K562 (cell line): ENCODE measurements around the gene SMIM7. TPM values are rescaled to one million over a fixed set of nuclear protein-coding genes. Genes with fewer than 3 reads are reported as not detected.

ENCODE experiments used
- ASH1L ChIP-seq: fragments of 450-650 bp; IDR thresholded peaks from 2 replicates; pipeline ENCODE4 v1.6.1; 2018; ENCODE audit warnings: borderline replicate concordance, mild to moderate bottlenecking, low read depth; ENCODE audit not compliant: partially characterized antibody
- BRD4 ChIP-seq: fragments of 200-600 bp; sonication (generic); IDR thresholded peaks from 2 replicates; pipeline ENCODE4 v1.6.1; 2017; ENCODE audit warnings: inconsistent platforms
- CBFA2T2 ChIP-seq: fragments of 450-650 bp; conservative IDR thresholded peaks from 2 replicates; pipeline ENCODE4 v1.6.1; 2017; ENCODE audit warnings: mild to moderate bottlenecking
- CCAR2 ChIP-seq: fragments of 200-400 bp; formaldehyde crosslinking; IDR thresholded peaks from 2 replicates; pipeline ENCODE4 v1.6.1; 2017; ENCODE audit warnings: mild to moderate bottlenecking, low read depth, low read length
- CREM ChIP-seq: IDR thresholded peaks from 2 replicates; pipeline ENCODE4 v1.6.1; 2014; ENCODE audit warnings: antibody characterized with exemption, low read depth
- ILF3 ChIP-seq: fragments of 450-650 bp; IDR thresholded peaks from 2 replicates; pipeline ENCODE4 v1.6.1; 2018; ENCODE audit warnings: antibody characterized with exemption, mild to moderate bottlenecking, moderate library complexity, borderline replicate concordance
- KDM5B ChIP-seq: fragments of 200-600 bp; sonication (generic); IDR thresholded peaks from 2 replicates; pipeline ENCODE4 v1.6.1; 2012; ENCODE audit warnings: low read depth, mild to moderate bottlenecking, moderate library complexity, low read length, control low read depth, inconsistent platforms; ENCODE audit not compliant: insufficient replicate concordance
- NFRKB ChIP-seq: fragments of 450-650 bp; IDR thresholded peaks from 2 replicates; pipeline ENCODE4 v1.6.1; 2016; ENCODE audit warnings: low read depth
- RBM25 ChIP-seq: fragments of 200-400 bp; formaldehyde crosslinking; IDR thresholded peaks from 2 replicates; pipeline ENCODE4 v1.6.1; 2018; ENCODE audit warnings: low read length, low read depth, moderate library complexity; ENCODE audit not compliant: severe bottlenecking
- RCOR1 ChIP-seq, 2 experiments: IDR thresholded peaks; 2 replicates each; pipeline ENCODE4 v1.6.1; 2012; ENCODE audit warnings: low read depth in 2 of 2, low read length in 2 of 2, borderline replicate concordance in 1 of 2, improper control_type of control experiment in 1 of 2
- SMAD2 ChIP-seq: fragments of 150-350 bp; IDR thresholded peaks from 2 replicates; pipeline ENCODE4 v1.6.1; 2014; ENCODE audit warnings: low read depth, mild to moderate bottlenecking, low read length
- SMAD4 ChIP-seq: fragments of 250-450 bp; sonication (Bioruptor Pico); conservative IDR thresholded peaks from 2 replicates; pipeline ENCODE4 v1.8.0; 2021; ENCODE audit warnings: inconsistent platforms, mild to moderate bottlenecking, moderate library complexity
- USF1 ChIP-seq: sonication (generic); formaldehyde crosslinking; IDR thresholded peaks from 2 replicates; pipeline ENCODE4 v1.9.0; 2022; ENCODE audit warnings: mild to moderate bottlenecking, missing genetic modification reagents
- ZBTB34 ChIP-seq: fragments of 250-450 bp; sonication (Bioruptor Pico); IDR thresholded peaks from 2 replicates; pipeline ENCODE4 v1.8.0; 2021; ENCODE audit warnings: mild to moderate bottlenecking, moderate library complexity
- ZKSCAN1 ChIP-seq: fragments of 150-350 bp; IDR thresholded peaks from 2 replicates; pipeline ENCODE4 v1.6.1; 2016; ENCODE audit warnings: low read depth, low read length
- ZNF445 ChIP-seq: fragments of 250-450 bp; sonication (Bioruptor Pico); IDR thresholded peaks from 2 replicates; pipeline ENCODE4 v1.4.0; 2020; ENCODE audit warnings: low read depth, mild to moderate bottlenecking, moderate library complexity
- ZNF583 ChIP-seq: fragments of 250-450 bp; sonication (Bioruptor Pico); IDR thresholded peaks from 2 replicates; pipeline ENCODE4 v1.4.0; 2020
- ZNF79 ChIP-seq: fragments of 250-450 bp; sonication (Bioruptor Pico); IDR thresholded peaks from 2 replicates; pipeline ENCODE4 v1.4.0; 2020; ENCODE audit warnings: low read depth, mild to moderate bottlenecking, moderate library complexity
- polyA plus RNA-seq, 8 experiments: library from polyadenylated mRNA; depleted of rRNA in 4 of 8; stranded (reverse) in 5 of 8; unstranded in 3 of 8; fragments of >200 nt; fragmentation: Nextera tagmentation in 2 of 8; fragmentation: Illumina TruSeq in 1 of 8; extraction: Ambion mirVana in 2 of 8; extraction: Trizol in 1 of 8; gene quantifications; 2 replicates each; pipeline versions ENCODE4 v1.2.1 to v1.2.3, GENCODE V29; 2011 to 2014; ENCODE audit warnings: inconsistent platforms in 1 of 8, missing spikeins in 1 of 8
- total RNA-seq, 7 experiments: library from RNA; depleted of rRNA in 6 of 7; stranded (reverse); fragments of >200 nt in 6 of 7; fragmentation: Illumina TruSeq in 2 of 7; extraction: Trizol in 2 of 7; gene quantifications; 2 replicates each; pipeline versions ENCODE4 v1.2.1 to v1.2.3, GENCODE V29; 2011 to 2021; ENCODE audit warnings: low replicate concordance in 1 of 7
- TF ChIP-seq, protein P1 (sequence below): fragments of 200-800 bp; sonication (Bioruptor generic); IDR thresholded peaks from 2 replicates; pipeline ENCODE4 v1.6.1; 2017; ENCODE audit warnings: missing genetic modification characterization, missing compliant biosample characterization
- TF ChIP-seq, protein P2 (sequence below): IDR thresholded peaks from 2 replicates; pipeline ENCODE4 v1.6.1; 2012; ENCODE audit warnings: low read depth, low read length, improper control_type of control experiment, borderline replicate concordance
- TF ChIP-seq, protein P3 (sequence below): sonication (generic); formaldehyde crosslinking; IDR thresholded peaks from 2 replicates; pipeline ENCODE4 v1.8.0; 2022; ENCODE audit warnings: mild to moderate bottlenecking, missing genetic modification reagents
- TF ChIP-seq, protein P4 (sequence below): fragments of 450-650 bp; formaldehyde crosslinking; IDR thresholded peaks from 2 replicates; pipeline ENCODE4 v1.4.0; 2020; ENCODE audit warnings: mild to moderate bottlenecking

SMIM7 gene
- total and polyA plus RNA-seq, 9 of the 15 experiments (the other 6 are each of a cell fraction or from before 2014, with no cell fraction given): 55.3 to 265 (median 107) TPM

DNA sequence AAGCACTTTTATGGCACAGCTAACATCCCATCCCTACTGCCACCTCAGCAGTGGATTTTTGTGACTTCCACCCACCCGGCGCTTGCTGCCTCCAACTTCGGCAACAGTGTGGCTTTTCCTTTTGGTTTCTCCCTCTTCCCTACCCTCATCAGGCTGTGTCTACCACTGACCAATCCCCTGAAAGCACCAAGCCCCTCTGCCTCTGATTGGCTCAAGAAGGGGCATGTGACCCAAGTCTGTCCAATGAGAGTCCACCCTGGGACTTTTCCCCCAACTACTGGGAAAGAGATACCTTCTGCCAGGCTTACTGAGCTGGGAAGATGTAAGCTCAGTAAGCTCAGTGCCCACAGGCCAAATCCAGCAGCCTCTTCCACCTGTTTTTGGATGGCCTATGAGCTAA, 5.8 kb downstream of the SMIM7 start (continued):
- peak; percentile 39 for TF ChIP-seq CBFA2T2
- no peak for TF ChIP-seq ZNF445
- TF ChIP-seq RCOR1 (IDR thresholded peaks at IDR 0.05; ENCODE audit: borderline replicate concordance in 1 of 2, low read depth in 2 of 2, low read length in 2 of 2): no peak
- no peak for TF ChIP-seq CREM
- no peak for TF ChIP-seq SMAD4 (CRISPR knock-in tag)
- no peak for TF ChIP-seq CCAR2
- no peak for TF ChIP-seq NFRKB
- TF ChIP-seq, protein P1, sequence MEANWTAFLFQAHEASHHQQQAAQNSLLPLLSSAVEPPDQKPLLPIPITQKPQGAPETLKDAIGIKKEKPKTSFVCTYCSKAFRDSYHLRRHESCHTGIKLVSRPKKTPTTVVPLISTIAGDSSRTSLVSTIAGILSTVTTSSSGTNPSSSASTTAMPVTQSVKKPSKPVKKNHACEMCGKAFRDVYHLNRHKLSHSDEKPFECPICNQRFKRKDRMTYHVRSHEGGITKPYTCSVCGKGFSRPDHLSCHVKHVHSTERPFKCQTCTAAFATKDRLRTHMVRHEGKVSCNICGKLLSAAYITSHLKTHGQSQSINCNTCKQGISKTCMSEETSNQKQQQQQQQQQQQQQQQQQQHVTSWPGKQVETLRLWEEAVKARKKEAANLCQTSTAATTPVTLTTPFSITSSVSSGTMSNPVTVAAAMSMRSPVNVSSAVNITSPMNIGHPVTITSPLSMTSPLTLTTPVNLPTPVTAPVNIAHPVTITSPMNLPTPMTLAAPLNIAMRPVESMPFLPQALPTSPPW (CRISPR knock-in tag): no peak
- no peak for TF ChIP-seq ILF3
- TF ChIP-seq ASH1L: peak; percentile 21
- TF ChIP-seq, protein P2, sequence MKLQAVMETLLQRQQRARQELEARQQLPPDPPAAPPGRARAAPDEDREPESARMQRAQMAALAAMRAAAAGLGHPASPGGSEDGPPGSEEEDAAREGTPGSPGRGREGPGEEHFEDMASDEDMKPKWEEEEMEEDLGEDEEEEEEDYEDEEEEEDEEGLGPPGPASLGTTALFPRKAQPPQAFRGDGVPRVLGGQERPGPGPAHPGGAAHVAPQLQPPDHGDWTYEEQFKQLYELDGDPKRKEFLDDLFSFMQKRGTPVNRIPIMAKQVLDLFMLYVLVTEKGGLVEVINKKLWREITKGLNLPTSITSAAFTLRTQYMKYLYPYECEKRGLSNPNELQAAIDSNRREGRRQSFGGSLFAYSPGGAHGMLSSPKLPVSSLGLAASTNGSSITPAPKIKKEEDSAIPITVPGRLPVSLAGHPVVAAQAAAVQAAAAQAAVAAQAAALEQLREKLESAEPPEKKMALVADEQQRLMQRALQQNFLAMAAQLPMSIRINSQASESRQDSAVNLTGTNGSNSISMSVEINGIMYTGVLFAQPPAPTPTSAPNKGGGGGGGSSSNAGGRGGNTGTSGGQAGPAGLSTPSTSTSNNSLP: no peak
- TF ChIP-seq, protein P3, sequence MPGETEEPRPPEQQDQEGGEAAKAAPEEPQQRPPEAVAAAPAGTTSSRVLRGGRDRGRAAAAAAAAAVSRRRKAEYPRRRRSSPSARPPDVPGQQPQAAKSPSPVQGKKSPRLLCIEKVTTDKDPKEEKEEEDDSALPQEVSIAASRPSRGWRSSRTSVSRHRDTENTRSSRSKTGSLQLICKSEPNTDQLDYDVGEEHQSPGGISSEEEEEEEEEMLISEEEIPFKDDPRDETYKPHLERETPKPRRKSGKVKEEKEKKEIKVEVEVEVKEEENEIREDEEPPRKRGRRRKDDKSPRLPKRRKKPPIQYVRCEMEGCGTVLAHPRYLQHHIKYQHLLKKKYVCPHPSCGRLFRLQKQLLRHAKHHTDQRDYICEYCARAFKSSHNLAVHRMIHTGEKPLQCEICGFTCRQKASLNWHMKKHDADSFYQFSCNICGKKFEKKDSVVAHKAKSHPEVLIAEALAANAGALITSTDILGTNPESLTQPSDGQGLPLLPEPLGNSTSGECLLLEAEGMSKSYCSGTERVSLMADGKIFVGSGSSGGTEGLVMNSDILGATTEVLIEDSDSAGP (CRISPR knock-in tag): no peak
- TF ChIP-seq KDM5B: no peak
- peak; percentile 92 for TF ChIP-seq USF1
- no peak for TF ChIP-seq ZNF79 (CRISPR knock-in tag)
- no peak for TF ChIP-seq ZKSCAN1
- TF ChIP-seq RBM25: peak; percentile 34
- no peak for TF ChIP-seq ZBTB34
- no peak for TF ChIP-seq SMAD2
- TF ChIP-seq ZNF583 (CRISPR knock-in tag): no peak
- TF ChIP-seq, protein P4, sequence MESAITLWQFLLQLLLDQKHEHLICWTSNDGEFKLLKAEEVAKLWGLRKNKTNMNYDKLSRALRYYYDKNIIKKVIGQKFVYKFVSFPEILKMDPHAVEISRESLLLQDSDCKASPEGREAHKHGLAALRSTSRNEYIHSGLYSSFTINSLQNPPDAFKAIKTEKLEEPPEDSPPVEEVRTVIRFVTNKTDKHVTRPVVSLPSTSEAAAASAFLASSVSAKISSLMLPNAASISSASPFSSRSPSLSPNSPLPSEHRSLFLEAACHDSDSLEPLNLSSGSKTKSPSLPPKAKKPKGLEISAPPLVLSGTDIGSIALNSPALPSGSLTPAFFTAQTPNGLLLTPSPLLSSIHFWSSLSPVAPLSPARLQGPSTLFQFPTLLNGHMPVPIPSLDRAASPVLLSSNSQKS (CRISPR knock-in tag): no peak
- no peak for TF ChIP-seq BRD4
